Subcutaneous abdominal adipose tissue (tissue), 5 donors: ENCODE data around the gene ZNF668.
"Not testable (repeated sequence)": the region's sequence is repeated elsewhere in the genome, so short reads cannot be mapped to it uniquely, and the experiment has no call there.

ENCODE experiments used
- H3K27ac ChIP-seq: one replicate; pipeline ENCODE4 v1.7.0; 2013; ENCODE audit warnings: low read depth, mild to moderate bottlenecking, inconsistent platforms, low read length, moderate library complexity
- H3K27me3 ChIP-seq, 5 donors: one replicate each; pipeline ENCODE4 v1.7.0; 2013; ENCODE audit warnings: low read length in 5 of 5, inconsistent platforms in 1 of 5; ENCODE audit not compliant: control insufficient read depth in 5 of 5, insufficient read depth in 4 of 5
- H3K36me3 ChIP-seq, 5 donors: one replicate each; pipeline ENCODE4 v1.7.0; 2013; ENCODE audit warnings: low read length in 5 of 5; ENCODE audit not compliant: control insufficient read depth in 5 of 5, insufficient read depth in 5 of 5
- H3K4me1 ChIP-seq, 5 donors: one replicate each; pipeline ENCODE4 v1.7.0; 2013; ENCODE audit warnings: low read length in 5 of 5, mild to moderate bottlenecking in 3 of 5, moderate library complexity in 1 of 5; ENCODE audit not compliant: control insufficient read depth in 5 of 5, insufficient read depth in 5 of 5
- H3K4me3 ChIP-seq, 5 donors: one replicate each; pipeline ENCODE4 v1.7.0; 2013; ENCODE audit warnings: low read length in 5 of 5, low read depth in 1 of 5
- H3K9ac ChIP-seq, 5 donors: one replicate each; pipeline ENCODE4 v1.7.0; 2013; ENCODE audit warnings: low read length in 5 of 5, mild to moderate bottlenecking in 4 of 5, moderate library complexity in 3 of 5
- H3K9me3 ChIP-seq, 5 donors: one replicate each; pipeline ENCODE4 v1.7.0; 2013; ENCODE audit warnings: low read length in 5 of 5; ENCODE audit not compliant: control insufficient read depth in 5 of 5
- donor health status: healthy.
- donor health status: healthy.
- donor health status: healthy.
- donor health status: healthy.
- donor health status: healthy.

ZNF668 gene

DNA sequence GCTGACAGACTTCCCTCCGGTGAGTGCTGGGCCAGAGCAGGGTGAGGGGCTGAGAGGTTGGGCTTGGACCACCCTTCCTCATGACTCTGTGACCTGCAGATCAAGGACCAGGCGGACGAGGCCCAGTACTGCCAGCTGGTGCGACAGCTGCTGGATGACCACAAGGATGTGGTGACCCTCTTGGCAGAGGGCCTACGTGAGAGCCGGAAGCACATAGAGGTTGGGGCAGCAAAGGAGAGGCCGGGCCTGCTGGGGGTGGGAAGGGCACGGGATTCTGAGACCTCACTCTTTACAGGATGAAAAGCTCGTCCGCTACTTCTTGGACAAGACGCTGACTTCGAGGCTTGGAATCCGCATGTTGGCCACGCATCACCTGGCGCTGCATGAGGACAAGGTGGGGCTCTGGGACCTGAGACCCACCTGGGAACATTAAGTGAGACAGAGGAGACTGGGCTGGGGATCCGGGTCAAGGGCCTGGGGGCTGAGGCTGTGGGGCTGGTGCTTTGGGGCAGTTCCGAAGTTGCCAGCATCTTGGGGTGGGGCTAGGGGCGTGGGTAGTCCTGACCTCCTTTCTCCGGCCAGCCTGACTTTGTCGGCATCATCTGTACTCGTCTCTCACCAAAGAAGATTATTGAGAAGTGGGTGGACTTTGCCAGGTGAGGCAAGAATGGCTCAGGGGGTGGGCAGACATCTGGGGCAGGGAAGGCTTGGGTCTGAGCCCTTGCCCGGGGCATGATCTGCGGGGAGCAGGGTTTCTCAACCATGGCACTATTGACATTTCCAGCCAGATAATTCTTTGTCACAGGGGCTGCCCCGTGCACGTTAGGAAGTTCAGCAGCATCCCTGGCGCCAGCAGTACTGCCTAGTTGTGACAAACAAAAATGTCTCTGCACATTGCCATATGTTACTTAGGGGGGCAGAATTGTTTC is 36.3 kb upstream of the ZNF668 start:
- Histone ChIP-seq H3K9ac (no peak overlapping the region), H3K9me3 (no peaks in the 10 kb centered on the region), H3K27ac (no peak overlapping the region), H3K4me1 (peaks cover 6 to 44% (median 43%) of the 10 kb centered on the region in 5 donors), H3K4me3 (no peak overlapping the region), H3K36me3 (peaks cover 0 to 39% (median 38%) of the 10 kb centered on the region in 5 donors), H3K27me3 (no peaks in the 10 kb centered on the region)

DNA sequence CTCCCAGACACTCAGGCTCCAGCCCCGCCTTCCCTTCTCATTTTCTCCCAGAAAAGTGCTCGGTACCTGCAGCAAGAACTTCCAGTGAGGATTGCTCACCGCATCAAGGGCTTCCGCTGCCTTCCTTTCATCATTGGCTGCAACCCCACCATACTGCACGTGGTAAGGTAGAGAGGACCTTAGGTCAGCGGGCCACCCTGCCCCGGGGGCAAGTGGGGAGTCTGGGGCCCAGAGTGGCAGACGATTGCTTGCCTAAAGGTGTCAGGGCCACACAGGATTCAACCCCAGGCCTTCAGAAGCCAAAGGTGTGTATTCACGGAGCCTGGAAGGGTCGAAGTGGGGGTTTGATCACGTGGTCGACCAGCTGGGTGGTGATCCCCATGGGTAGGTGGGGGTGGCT is 35.6 kb upstream of the ZNF668 start:
- H3K9ac ChIP-seq, result no peak overlapping the region
- peaks cover 6 to 43% (median 42%) of the 10 kb centered on the region in 5 donors for H3K4me1 ChIP-seq
- no peaks in the 10 kb centered on the region for H3K27me3 ChIP-seq
- H3K4me3 ChIP-seq, result peak overlapping the region in 1 of 5 donors; percentile 82
- peaks cover 0 to 39% (median 38%) of the 10 kb centered on the region in 5 donors for H3K36me3 ChIP-seq
- H3K9me3 ChIP-seq, result no peaks in the 10 kb centered on the region
- no peak overlapping the region for H3K27ac ChIP-seq

DNA sequence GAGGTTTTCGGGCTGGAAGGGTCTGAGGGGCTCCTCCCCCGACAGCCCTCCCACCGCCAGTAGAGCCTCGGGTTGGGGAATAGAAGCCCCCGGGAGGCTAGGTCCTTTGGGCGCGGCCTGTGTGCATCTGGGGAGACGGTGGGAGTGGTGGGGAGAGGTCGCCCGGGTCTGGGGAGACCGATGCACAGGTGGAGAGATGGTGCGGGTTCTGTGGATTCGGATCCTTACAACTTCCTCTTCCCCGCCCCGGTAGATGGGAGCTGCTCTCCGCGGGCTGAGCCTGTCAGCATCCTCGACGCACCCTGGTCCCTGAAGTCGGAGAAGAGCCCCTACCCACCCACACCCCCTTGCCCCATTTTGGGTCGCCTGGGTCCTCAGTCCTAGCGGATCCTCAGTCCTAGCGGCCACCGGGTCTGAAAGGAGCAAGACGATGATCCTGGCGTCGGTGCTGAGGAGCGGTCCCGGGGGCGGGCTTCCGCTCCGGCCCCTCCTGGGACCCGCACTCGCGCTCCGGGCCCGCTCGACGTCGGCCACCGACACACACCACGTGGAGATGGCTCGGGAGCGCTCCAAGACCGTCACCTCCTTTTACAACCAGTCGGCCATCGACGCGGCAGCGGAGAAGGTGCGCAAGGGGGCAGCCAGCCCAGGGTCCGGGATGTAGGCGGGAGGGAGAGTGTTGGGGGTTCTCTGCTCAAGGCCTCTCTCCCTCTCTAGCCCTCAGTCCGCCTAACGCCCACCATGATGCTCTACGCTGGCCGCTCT is 34.9 kb upstream of the ZNF668 start:
- H3K9ac ChIP-seq, result peak overlapping the region in 4 of 5 donors; percentile 91 to 94 (median 93)
- H3K4me1 ChIP-seq, result peaks cover 6 to 43% (median 38%) of the 10 kb centered on the region in 5 donors
- H3K4me3 ChIP-seq, result peak overlapping the region in 4 of 5 donors; percentile 66 to 83 (median 80)
- H3K27ac ChIP-seq, result peak overlapping the region; percentile 62
- H3K36me3 ChIP-seq, result peaks cover 0 to 39% (median 38%) of the 10 kb centered on the region in 5 donors
- H3K9me3 ChIP-seq, result no peaks in the 10 kb centered on the region
- no peaks in the 10 kb centered on the region for H3K27me3 ChIP-seq

DNA sequence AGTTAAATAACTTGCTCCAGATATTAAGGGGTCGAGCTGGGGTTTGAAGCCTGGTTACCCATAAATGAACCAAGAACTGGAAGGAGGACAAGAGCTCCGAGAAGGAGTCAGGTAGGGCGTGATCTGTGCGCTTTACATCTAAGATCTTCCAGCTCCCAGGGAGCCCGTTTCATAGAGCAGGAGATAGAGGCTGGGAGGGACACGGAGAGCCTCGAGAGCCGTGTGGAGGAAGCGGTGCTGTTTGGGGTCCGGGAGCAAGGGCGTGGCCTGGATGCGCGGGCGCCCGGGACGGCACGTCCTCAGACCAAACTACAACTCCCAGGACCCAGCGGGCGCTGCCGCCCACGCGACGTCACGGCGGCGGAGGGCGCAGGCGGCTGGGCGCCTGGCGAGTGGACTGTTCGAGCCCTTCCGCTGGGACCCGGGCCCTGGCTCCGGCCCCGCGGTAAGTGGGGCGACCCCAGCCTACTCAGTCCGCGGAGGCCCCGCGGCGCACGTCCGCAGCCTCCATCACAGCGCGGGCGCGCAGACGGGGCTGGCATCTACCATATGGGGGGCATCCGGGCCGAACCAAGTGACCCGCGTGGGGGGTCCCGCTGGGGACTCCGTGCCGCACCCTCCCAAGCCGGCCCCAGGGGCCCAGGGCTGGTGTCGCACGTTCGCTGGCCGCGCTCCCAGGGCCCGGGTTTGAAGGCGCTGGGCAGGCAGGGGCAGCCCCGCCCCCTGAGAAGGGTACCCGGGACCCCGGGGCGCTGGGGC is 34.2 kb upstream of the ZNF668 start, which contains the start of gene BCKDK:
TSS of gene BCKDK (plus strand) at position 352 of the 759 bp plus-strand sequence. CDS start 838 bp downstream, outside the sequence.
- peaks cover 0 to 39% (median 38%) of the 10 kb centered on the region in 5 donors for H3K36me3 ChIP-seq
- H3K27me3 ChIP-seq, result no peaks in the 10 kb centered on the region
- peaks cover 2 to 36% (median 31%) of the 10 kb centered on the region in 5 donors for H3K4me1 ChIP-seq
- peak within 1 kb of the TSS; percentile 19 to 83 (median 77) for H3K4me3 ChIP-seq
- H3K27ac ChIP-seq, result peak within 1 kb of the TSS; percentile 62
- no peaks in the 10 kb centered on the region for H3K9me3 ChIP-seq
- H3K9ac ChIP-seq, result peak within 1 kb of the TSS in 4 of 5 donors; percentile 91 to 94 (median 93)

DNA sequence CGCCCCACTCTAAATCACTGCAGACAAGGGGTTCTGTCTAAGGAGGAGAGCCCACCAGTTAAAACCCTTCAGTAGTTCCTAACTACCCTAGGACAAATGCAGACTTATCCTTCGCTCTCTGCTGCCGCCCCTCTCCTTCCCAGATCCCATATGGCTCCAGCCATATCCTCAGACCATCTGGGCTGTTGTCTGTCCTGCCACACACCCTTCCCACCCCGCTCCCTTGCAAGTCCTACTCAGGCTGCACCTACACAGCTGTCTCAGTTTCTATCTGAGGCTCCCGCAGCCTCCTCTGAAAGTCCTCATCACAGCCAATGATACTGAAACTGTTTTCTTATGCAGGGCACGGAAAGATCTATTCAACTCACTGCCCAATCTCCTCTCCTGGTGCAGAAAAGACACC is 33.4 kb upstream of the ZNF668 start:
- no peak overlapping the region for H3K27ac ChIP-seq
- peak overlapping the region in 1 of 5 donors; percentile 19 for H3K4me3 ChIP-seq
- H3K9ac ChIP-seq, result no peak overlapping the region
- peaks cover 2 to 29% (median 24%) of the 10 kb centered on the region in 5 donors for H3K4me1 ChIP-seq
- H3K36me3 ChIP-seq, result peaks cover 0 to 33% (median 32%) of the 10 kb centered on the region in 5 donors
- no peaks in the 10 kb centered on the region for H3K9me3 ChIP-seq
- no peaks in the 10 kb centered on the region for H3K27me3 ChIP-seq

DNA sequence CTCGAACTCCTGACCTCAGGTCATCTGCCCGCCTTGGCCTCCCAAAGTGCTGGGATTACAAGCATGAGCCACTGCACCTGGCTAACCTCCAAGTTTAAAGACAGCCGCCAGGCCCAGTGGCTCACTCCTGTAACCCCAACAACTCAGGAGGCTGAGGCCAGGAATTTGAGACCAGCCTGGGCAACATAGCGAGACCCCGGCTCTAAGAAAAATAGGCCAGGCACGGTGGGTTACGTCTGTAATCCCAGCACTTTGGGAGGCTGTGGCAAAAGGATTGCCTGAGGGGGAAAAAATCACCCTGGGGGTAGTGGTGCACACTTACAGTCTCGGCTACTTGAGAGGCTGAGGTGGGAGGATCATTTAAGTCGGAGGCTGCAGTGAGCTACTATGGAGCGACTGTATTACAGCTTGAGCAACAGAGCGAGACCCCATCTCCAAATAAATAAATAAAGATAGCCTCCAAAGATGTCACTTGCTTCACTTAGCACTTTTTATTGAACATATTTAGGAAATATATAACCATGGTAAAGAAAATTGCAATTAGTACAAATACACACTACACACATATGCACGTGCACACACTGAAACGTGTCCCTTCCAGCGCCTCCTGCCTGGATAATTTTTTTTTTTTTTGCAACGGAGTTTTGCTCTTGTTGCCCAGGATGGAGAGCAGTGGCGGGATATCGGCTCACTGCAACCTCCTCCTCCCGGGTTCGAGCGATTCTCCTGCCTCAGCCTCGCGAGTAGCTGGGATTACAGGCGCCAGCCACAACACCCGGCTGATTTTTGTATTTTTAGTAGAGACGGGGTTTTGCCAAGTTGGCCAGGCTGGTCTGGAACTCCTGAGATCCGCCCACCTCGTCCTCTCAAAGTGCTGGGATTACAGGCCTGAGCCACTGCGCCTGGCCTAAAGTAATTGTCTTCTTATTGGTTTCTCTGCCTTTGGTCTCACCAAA is 32.7 kb upstream of the ZNF668 start:
- no peaks in the 10 kb centered on the region for H3K27me3 ChIP-seq
- no peak overlapping the region for H3K9ac ChIP-seq
- H3K9me3 ChIP-seq, result no peaks in the 10 kb centered on the region
- H3K27ac ChIP-seq, result no peak overlapping the region
- peaks cover 2 to 28% (median 21%) of the 10 kb centered on the region in 5 donors for H3K4me1 ChIP-seq
- peaks cover 0 to 26% (median 26%) of the 10 kb centered on the region in 5 donors for H3K36me3 ChIP-seq
- no peak overlapping the region for H3K4me3 ChIP-seq

DNA sequence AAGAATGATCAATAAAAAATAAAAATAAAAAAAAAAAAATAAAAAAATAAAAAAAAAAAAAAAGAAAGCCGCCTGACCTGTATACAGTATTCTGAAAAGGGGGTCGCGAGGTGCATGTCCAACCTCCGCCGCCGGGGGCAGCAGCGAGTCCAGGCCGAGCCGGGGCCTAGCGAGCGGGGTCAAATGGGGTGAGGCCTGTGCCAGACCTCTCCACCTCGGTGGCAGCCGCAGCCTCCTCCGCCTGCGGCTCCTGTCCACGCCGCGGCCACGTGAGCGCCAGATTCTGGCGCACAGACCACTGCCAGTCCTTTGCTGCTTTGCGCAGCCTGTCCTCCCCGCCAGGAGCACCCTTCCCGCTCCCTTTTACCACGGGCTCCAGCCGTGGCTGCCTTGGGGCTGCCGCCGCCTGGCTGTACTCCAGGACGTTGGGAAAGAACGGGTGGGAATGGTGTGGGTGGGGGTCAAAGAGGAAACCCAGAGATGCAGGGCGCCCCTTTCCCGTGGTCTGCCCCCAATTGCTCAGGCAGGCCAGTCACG is 31.7 kb upstream of the ZNF668 start:
- Histone ChIP-seq H3K9ac (no peak overlapping the region), H3K36me3 (peaks cover 0 to 16% (median 15%) of the 10 kb centered on the region in 5 donors), H3K4me3 (peak overlapping the region in 3 of 5 donors; percentile 34 to 48 (median 36)), H3K4me1 (peaks cover 2 to 28% (median 21%) of the 10 kb centered on the region in 5 donors), H3K9me3 (no peaks in the 10 kb centered on the region), H3K27ac (no peak overlapping the region), H3K27me3 (no peaks in the 10 kb centered on the region)

DNA sequence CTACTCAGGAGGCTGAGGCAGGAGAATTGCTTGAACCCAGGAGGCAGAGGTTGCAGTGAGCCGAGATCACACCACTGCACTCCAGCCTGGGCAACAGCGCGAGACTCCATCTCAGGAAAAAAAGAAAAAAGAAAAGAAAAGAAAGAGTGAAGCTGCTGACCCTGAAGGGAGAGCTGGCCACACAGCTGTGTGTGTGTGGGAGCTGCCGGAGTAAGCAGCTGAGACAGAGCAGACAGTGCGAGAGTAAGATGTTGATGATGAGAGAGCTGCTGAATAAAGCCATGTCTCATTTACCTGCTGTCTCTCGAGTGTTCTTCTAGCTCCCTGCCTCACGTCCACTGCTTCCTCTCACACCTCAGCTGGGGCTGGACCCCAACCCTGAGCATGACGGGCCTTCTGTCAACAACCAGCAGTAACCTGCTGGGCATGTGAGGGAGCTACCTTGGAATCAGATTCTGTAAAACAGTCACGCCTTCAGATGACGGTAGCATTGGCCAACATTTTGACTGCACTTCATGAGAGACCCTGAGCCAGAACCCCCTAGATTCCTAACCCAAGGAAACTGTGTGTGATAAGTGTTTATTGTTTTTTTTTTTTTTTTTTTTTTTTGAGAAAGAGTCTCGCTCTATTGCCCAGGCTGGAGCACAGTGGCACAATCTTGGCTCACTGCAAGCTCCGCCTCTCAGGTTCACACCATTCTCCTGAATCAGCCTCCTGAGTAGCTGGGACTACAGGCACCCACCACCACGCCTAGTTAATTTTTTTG is 27.0 kb upstream of the ZNF668 start:
- H3K27me3 ChIP-seq, H3K4me1 ChIP-seq, H3K36me3 ChIP-seq, H3K9me3 ChIP-seq, H3K9ac ChIP-seq, H3K27ac ChIP-seq, H3K4me3 ChIP-seq: not testable (repeated sequence)
